Measurements from ENCODE around the gene KY.

DNA sequence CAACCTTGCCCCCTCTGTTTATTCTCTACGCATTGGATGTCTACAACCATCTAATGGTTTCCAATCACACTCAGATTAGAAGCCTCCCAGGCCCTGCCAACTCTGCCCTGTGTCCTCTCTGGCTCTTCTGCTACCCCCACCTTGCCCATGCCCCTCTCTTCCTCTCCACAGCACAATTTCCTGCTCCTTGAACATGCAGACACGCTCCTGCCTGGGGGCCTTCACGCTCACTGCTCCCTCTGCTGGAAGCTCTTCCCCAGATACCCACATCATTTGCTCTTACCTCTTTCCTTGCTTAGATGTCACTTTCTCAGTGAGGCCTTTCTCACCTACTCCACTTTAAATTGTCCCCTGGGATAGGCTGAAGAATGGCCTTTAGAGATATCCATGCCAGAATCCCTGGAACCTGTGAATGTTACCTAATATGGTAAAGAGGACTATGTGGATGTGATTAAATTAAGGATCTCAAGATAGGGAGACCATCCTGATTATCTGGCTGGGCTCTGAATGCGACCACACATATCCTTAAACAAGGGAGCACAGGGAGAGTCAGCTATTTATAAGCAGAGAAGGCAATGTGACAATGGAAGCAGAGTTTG, 9.9 kb downstream of the KY start:
- TF ChIP-seq POLR2A (IDR thresholded peaks at IDR 0.05; ENCODE audit: low read length) (no peak), GATA1 (IDR thresholded peaks at IDR 0.05; ENCODE audit: low read depth, low read length) (no peak)

Data from erythroblast (primary cell).